IPS-11a (cell line): ENCODE data around the gene SNX18.

Experiments
- H3K4me3 ChIP-seq: one replicate; pipeline ENCODE4 v1.5.1; 2013; ENCODE audit warnings: low read depth, low read length, control low read depth

Gene SNX18

DNA sequence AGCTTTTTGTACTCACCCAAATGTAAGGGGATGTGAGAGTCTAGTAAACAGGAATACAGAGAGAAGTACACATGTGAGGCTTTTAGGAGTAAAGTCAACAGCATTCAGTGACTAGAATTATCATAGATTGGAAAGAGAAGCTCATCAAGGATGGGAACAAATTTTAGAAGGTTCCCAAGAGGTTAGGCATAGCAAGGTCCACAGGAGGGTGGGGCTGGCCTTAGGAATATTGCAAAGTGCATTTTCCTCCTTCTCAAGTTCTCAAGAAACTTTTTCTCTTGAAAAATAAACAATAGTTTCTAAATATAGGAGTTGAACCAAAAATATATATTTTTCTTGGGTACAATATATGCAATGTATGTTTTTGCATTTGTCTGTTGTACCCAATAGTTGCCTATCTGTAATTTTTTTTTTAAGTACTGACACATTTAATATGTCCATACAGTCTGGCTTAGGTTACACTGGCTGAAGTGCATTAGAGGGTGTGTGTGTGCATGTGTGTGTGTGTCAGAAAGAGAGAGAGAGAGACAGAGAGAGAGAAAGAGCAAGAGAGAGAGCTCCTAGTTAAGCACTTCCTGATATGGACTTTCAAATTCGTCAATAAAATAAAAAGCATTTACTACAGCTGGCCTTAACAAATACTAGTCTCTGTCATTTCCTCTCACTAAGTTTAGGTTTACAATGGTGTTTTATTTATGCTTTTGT lies 62.2 kb downstream of the SNX18 start:
- no peak overlapping the region for H3K4me3 ChIP-seq

GRCh38 chr5:54580997-54581811 lies 63.6 kb downstream of the SNX18 start:
- no peak overlapping the region for H3K4me3 ChIP-seq

- H3K4me3 ChIP-seq: no peak overlapping the region
Measured at GRCh38 chr5:54581831-54582548, 64.4 kb downstream of the SNX18 start.

DNA sequence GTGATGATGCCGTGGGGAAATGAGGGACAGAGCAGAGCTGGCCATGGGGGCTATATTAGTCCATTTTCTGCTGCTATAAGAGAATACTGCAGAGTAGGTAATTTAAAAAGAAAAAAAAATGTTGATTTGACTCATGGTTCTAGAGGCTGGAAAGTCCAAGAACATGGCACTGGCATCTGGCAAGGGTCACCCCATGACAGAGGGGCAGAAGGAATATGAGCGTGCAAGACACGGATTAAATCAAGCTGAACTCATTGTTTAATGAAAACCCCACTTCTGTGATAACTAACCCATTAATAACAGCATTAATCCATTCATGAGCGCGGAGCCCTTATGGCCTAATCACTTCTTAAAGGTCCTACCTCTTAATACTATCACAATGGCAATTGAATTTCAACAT lies 68.8 kb downstream of the SNX18 start:
- H3K4me3 ChIP-seq: no peak overlapping the region

DNA sequence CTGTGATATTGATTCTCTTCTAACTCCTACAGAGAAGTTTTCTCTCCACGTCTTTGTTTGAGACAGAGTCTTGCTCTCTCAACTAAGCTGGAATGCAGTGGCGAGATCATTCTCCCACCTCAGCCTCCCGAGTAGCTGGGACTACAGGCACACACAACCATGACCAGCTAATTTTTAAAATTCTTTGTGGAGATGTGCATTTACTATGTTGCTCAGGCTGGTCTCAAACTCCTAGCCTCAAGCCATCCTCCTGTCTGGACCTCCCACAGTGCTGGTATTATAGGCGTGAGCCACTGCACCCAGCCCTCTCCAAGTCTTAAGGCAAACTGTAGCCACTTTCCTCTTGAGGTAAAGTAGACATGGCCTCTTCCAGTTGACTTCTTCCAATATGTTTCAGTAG lies 72.2 kb downstream of the SNX18 start:
- no peak overlapping the region for H3K4me3 ChIP-seq

DNA sequence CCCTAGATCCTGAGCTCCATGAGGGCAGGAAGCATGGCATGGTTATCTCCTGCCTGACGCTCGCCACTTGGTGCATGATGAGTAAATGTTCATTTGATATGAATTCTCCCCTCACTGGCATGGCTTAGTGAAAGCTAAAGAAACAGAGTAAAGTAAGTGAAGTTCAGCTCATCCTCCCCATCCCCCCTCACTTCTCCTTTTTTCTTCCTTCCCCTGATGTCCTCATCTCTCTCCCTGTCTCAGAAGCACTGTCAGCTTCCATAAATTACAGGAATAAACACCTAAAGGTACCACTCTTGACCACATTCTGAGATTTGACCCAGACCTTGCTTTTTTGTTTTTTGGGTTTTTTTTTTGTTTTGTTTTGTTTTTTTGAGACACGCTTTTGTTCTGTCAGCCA lies 73.3 kb downstream of the SNX18 start:
- no peak overlapping the region for H3K4me3 ChIP-seq

DNA sequence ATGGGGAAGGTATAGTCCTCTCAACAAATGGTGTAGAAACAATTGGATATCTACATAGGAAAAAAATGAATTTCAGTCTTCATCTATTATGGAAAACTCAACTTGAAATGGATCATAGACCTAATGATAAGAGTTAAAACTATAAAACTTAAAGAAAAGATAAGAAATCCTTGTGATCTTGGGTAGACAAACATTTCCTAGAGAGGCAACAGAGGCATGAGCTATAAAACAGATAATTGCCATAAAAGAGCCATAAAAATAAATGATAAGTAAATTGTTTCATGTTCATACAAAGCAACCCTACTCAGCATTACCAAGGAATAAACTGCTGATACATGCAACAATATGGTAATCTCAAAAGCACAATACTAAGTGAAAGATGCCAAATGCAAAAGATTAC lies 76.2 kb downstream of the SNX18 start:
- no peak overlapping the region for H3K4me3 ChIP-seq

DNA sequence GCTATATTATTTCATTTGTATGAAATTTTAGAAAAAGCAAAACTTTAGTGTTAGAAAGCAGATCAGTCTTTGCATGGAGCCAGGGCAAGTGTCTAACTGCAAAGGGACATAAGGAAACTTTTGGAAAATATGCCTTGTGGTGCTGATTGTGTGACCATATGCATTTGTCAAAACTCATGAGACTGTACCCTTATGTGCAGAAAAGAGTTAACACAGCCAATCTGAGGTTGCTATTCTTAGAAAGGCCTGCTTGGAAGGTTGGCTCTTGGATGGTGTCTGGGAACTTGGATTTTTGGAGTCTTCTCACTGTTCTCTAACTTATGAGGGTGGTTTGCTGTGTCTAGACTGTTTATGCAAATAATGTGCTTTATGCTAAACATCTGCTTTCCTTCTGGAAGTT lies 76.6 kb downstream of the SNX18 start:
- no peak overlapping the region for H3K4me3 ChIP-seq

DNA sequence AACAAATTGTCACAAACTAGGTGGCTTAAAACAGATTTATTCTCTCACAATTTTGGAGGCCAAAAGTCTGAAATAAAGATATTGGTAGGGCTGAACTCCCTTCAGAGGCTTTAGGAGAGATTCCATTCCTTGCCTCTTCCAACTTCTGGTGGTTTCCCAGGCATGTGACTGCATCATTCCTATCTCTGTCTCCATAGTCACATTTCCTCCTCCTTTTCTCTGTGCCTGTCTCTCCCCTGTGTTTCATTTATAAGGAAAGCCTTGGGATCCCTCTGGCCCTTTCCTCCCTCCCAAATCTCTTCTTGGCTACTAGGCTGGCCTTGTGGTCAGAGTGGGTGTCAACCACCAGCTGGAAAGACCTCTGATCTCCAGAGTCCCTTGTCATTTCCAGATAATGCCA lies 78.2 kb downstream of the SNX18 start:
- no peak overlapping the region for H3K4me3 ChIP-seq
